Airway epithelial cell (primary cell): Measurements from ENCODE around the gene ERLEC1. TPM values are rescaled to one million over a fixed set of nuclear protein-coding genes. Genes with fewer than 3 reads are reported as not detected.

Experiments used
- total RNA-seq: library from RNA; depleted of rRNA; stranded (reverse); fragments of >200 nt; gene quantifications from 2 replicates; pipeline ENCODE4 v1.2.3, GENCODE V29; 2015

Gene ERLEC1
- total RNA-seq: 43.3 and 48.6 TPM in 2 replicates

GRCh38 chr2:53786705-53787613, at the start of gene ERLEC1, which contains the start of gene ASB3:
Gene ERLEC1, plus strand, starts transcription at chr2:53787044. Its CDS starts 167 bp downstream, at chr2:53787211.
Gene ASB3, minus strand, starts transcription at chr2:53786953. Its CDS starts 21,381 bp downstream, at chr2:53765572.

GRCh38 chr2:53767405-53768241, 19.2 kb upstream of the ERLEC1 start, which contains the start of gene CHAC2:
Gene CHAC2, plus strand, starts transcription at chr2:53767804. Its CDS starts 83 bp downstream, at chr2:53767887.

GRCh38 chr2:53859206-53860181, 72.7 kb downstream of the ERLEC1 start, which contains the start of gene GPR75:
Gene GPR75, minus strand, starts transcription at chr2:53859967. Its CDS starts 5,211 bp downstream, at chr2:53854756.

Other genes with a start within 250 kb of the ERLEC1 start
- 10.6 and 13.3 TPM in 2 replicates for gene CHAC2, start 19.2 kb upstream of the ERLEC1 start, total RNA-seq
- 10.6 and 12.5 TPM in 2 replicates for gene ASB3, start 91 bp upstream of the ERLEC1 start, total RNA-seq
- 0.05 and 0.78 TPM in 2 replicates for gene GPR75, start 72.9 kb downstream of the ERLEC1 start, total RNA-seq
- gene PSME4, start 183.9 kb downstream of the ERLEC1 start, total RNA-seq: 27.7 and 44.3 TPM in 2 replicates